Nephron (organoid): ENCODE results near the gene PRSS38.
A peak's percentile ranks its signal among the peaks of the same experiment; 100 is the strongest.

Experiments
- H3K27ac Mint-ChIP-seq, 3 experiments: 2 replicates each; pipeline ENCODE4 v1.8.0; 2020; ENCODE audit warnings: mixed read lengths in 3 of 3, mild to moderate bottlenecking in 2 of 3, moderate library complexity in 1 of 3
- H3K27me3 Mint-ChIP-seq: 2 replicates; pipeline ENCODE4 v1.8.0; 2021; ENCODE audit warnings: low read depth, mild to moderate bottlenecking, moderate library complexity, mixed read lengths
- H3K36me3 Mint-ChIP-seq: 2 replicates; pipeline ENCODE4 v1.8.0; 2020; ENCODE audit warnings: low read depth, mixed read lengths
- H3K4me1 Mint-ChIP-seq: 2 replicates; pipeline ENCODE4 v1.8.0; 2020; ENCODE audit warnings: mixed read lengths
- H3K4me3 Mint-ChIP-seq, 3 experiments: 2 replicates each; pipeline ENCODE4 v1.8.0; 2020; ENCODE audit warnings: mild to moderate bottlenecking in 3 of 3, mixed read lengths in 3 of 3, moderate library complexity in 2 of 3
- H3K9me3 Mint-ChIP-seq: 2 replicates; pipeline ENCODE4 v1.8.0; 2020; ENCODE audit warnings: mixed read lengths
- CTCF ChIP-seq, 3 experiments: fragments of 200-600 bp; sonication (generic); IDR thresholded peaks; one replicate each; pipeline ENCODE4 v1.5.0; 2021; ENCODE audit warnings: antibody characterized with exemption in 3 of 3; ENCODE audit not compliant: unreplicated experiment in 3 of 3

Gene PRSS38

GRCh38 chr1:227793079-227793947 is 22.2 kb upstream of the PRSS38 start:
- no peak for TF ChIP-seq CTCF (IDR thresholded peaks at IDR 0.05; ENCODE audit: unreplicated experiment in 3 of 3)
- Mint-ChIP-seq H3K27me3 (no peaks in the 10 kb centered on the region), H3K36me3 (no peaks in the 10 kb centered on the region), H3K4me3 (no peak overlapping the region), H3K9me3 (no peaks in the 10 kb centered on the region), H3K4me1 (peaks cover 37% of the 10 kb centered on the region), H3K27ac (peak overlapping the region; percentile 91 to 95 (median 94))

- peaks cover 37% of the 10 kb centered on the region for H3K4me1 Mint-ChIP-seq
- TF ChIP-seq CTCF (IDR thresholded peaks at IDR 0.05; ENCODE audit: unreplicated experiment in 3 of 3): no peak
- H3K27ac Mint-ChIP-seq: peak overlapping the region; percentile 91 to 95 (median 94)
- no peaks in the 10 kb centered on the region for H3K27me3 Mint-ChIP-seq
- peak overlapping the region; percentile 32 to 53 (median 40) for H3K4me3 Mint-ChIP-seq
- H3K36me3 Mint-ChIP-seq: no peaks in the 10 kb centered on the region
- H3K9me3 Mint-ChIP-seq: no peaks in the 10 kb centered on the region
Observed at GRCh38 chr1:227793948-227794816, 21.3 kb upstream of the PRSS38 start.

GRCh38 chr1:227794817-227795192 is 20.7 kb upstream of the PRSS38 start:
- peaks cover 37% of the 10 kb centered on the region for H3K4me1 Mint-ChIP-seq
- H3K27me3 Mint-ChIP-seq: no peaks in the 10 kb centered on the region
- H3K27ac Mint-ChIP-seq: peak overlapping the region; percentile 91 to 95 (median 94)
- H3K36me3 Mint-ChIP-seq: no peaks in the 10 kb centered on the region
- peak overlapping the region in 1 of 3 experiments; percentile 53 for H3K4me3 Mint-ChIP-seq
- no peak for TF ChIP-seq CTCF (IDR thresholded peaks at IDR 0.05; ENCODE audit: unreplicated experiment in 3 of 3)
- no peaks in the 10 kb centered on the region for H3K9me3 Mint-ChIP-seq

GRCh38 chr1:227795732-227796131 is 19.7 kb upstream of the PRSS38 start:
- Mint-ChIP-seq H3K4me1 (peaks cover 35% of the 10 kb centered on the region), H3K27me3 (no peaks in the 10 kb centered on the region), H3K36me3 (no peaks in the 10 kb centered on the region), H3K27ac (peak overlapping the region; percentile 45 to 82 (median 62)), H3K9me3 (no peaks in the 10 kb centered on the region), H3K4me3 (no peak overlapping the region)
- TF ChIP-seq CTCF (IDR thresholded peaks at IDR 0.05; ENCODE audit: unreplicated experiment in 3 of 3): no peak

- H3K4me1 Mint-ChIP-seq: peaks cover 28% of the 10 kb centered on the region
- peak overlapping the region; percentile 45 to 82 (median 62) for H3K27ac Mint-ChIP-seq
- no peak for TF ChIP-seq CTCF (IDR thresholded peaks at IDR 0.05; ENCODE audit: unreplicated experiment in 3 of 3)
- H3K36me3 Mint-ChIP-seq: no peaks in the 10 kb centered on the region
- H3K4me3 Mint-ChIP-seq: no peak overlapping the region
- no peaks in the 10 kb centered on the region for H3K9me3 Mint-ChIP-seq
- no peaks in the 10 kb centered on the region for H3K27me3 Mint-ChIP-seq
Observed at GRCh38 chr1:227796359-227796915, 19.0 kb upstream of the PRSS38 start.
